HepG2 (cell line): Measurements from ENCODE around the gene ESYT1. TPM values are rescaled to one million over a fixed set of nuclear protein-coding genes. Genes with fewer than 3 reads are reported as not detected.

Experiments used
- ATAC-seq: fragments of 200-7000 bp; cut with Tn5 transposase; 3 replicates; pipeline ENCODE4 v1.9.1; 2020; ENCODE audit warnings: mild to moderate bottlenecking, moderate library complexity
- BruUV-seq: library from RNA; stranded (reverse); fragments of 400-500 nt; replicated peaks from 2 replicates; lab custom pipeline; 2021; lab: Mats Ljungman, UMichigan
- CTCF ChIA-PET: fragments of 300-600 bp; formaldehyde crosslinking; extraction: SDS; loops from one replicate; lab custom pipeline; 2021; ENCODE audit warnings: low total read pairs, inconsistent platforms, low intra/inter-chr PET ratio; lab: Yijun Ruan, JAX
- POLR2A ChIA-PET: fragments of 350-600 bp; sonication (Branson Sonifier 250); formaldehyde crosslinking; loops from one replicate; lab custom pipeline; 2020; ENCODE audit warnings: antibody characterized with exemption, inconsistent platforms; lab: Yijun Ruan, JAX
- DNase-seq: peaks from one replicate; pipeline ENCODE4 v3.0.0-alpha.2; 2015; ENCODE audit warnings: low spot score
- FAIRE-seq: peaks from 3 replicates; lab custom pipeline; 2011; peaks lifted over from hg19 to GRCh38; lab: Jason Lieb, UNC
- H2AFZ ChIP-seq: one replicate; pipeline ENCODE4 v1.6.1; 2011; ENCODE audit warnings: low read length, inconsistent platforms
- H3K27ac ChIP-seq: fragments of 300-600 bp; 3 replicates; pipeline ENCODE4 v1.8.0; 2011; ENCODE audit warnings: mixed run types, mild to moderate bottlenecking, mixed read lengths, low read length, inconsistent platforms; ENCODE audit not compliant: insufficient read depth; ENCODE audit errors: extremely low read length
- H3K27me3 ChIP-seq, 2 experiments: fragments of 200-600 bp in 1 of 2; 2 replicates in 1 of 2; 3 replicates in 1 of 2; pipeline versions ENCODE4 v1.6.0 to v1.8.0; 2011; ENCODE audit warnings: low read length in 2 of 2, mild to moderate bottlenecking in 2 of 2, moderate library complexity in 2 of 2, inconsistent platforms in 1 of 2; ENCODE audit not compliant: insufficient read depth in 2 of 2, control insufficient read depth in 1 of 2
- H3K36me3 ChIP-seq, 2 experiments: fragments of 200-600 bp in 1 of 2; replicated peaks in 1 of 2; 2 replicates in 1 of 2; 3 replicates in 1 of 2; pipeline versions ENCODE4 v1.5.1 to v1.8.0; 2011; ENCODE audit warnings: low read length in 2 of 2, inconsistent platforms in 1 of 2; ENCODE audit not compliant: insufficient read depth in 2 of 2, control insufficient read depth in 1 of 2
- H3K4me1 ChIP-seq: 2 replicates; pipeline ENCODE4 v1.5.1; 2012; ENCODE audit warnings: low read length, inconsistent platforms; ENCODE audit not compliant: insufficient read depth
- H3K4me2 ChIP-seq: 2 replicates; pipeline ENCODE4 v1.6.0; 2011; ENCODE audit warnings: low read depth, low read length, inconsistent platforms
- H3K4me3 ChIP-seq, 3 experiments: fragments of 200-600 bp in 1 of 3; sonication (generic), shearing (Covaris generic) in 1 of 3; replicated peaks in 1 of 3; 2 replicates each; pipeline ENCODE4 v1.5.1; 2011 to 2016; ENCODE audit warnings: low read length in 3 of 3, inconsistent platforms in 2 of 3, low read depth in 2 of 3, mild to moderate bottlenecking in 2 of 3, control low read depth in 1 of 3, mixed read lengths in 1 of 3; ENCODE audit not compliant: insufficient read depth in 1 of 3
- H3K79me2 ChIP-seq: one replicate; pipeline ENCODE4 v1.6.1; 2011; ENCODE audit warnings: low read length, inconsistent platforms; ENCODE audit not compliant: insufficient read depth
- H3K9ac ChIP-seq: 2 replicates; pipeline ENCODE4 v1.6.0; 2011; ENCODE audit warnings: mild to moderate bottlenecking, low read depth, low read length, inconsistent platforms; ENCODE audit not compliant: insufficient read depth
- H3K9me3 ChIP-seq: 2 replicates; pipeline ENCODE4 v1.5.1; 2012; ENCODE audit warnings: mild to moderate bottlenecking, low read length
- H4K20me1 ChIP-seq: 2 replicates; pipeline ENCODE4 v1.6.0; 2011; ENCODE audit warnings: inconsistent platforms, mild to moderate bottlenecking, low read length, moderate library complexity; ENCODE audit not compliant: insufficient read depth
- ATF1 ChIP-seq: IDR thresholded peaks from 2 replicates; pipeline ENCODE4 v1.6.1; 2016; ENCODE audit warnings: mild to moderate bottlenecking, control low read depth
- HBP1 ChIP-seq: IDR thresholded peaks from 2 replicates; pipeline ENCODE4 v1.6.1; 2016; ENCODE audit warnings: low read depth, control low read depth
- HMGA1 ChIP-seq: sonication (generic); formaldehyde crosslinking; conservative IDR thresholded peaks from 2 replicates; pipeline ENCODE4 v1.4.0; 2020; ENCODE audit warnings: missing genetic modification reagents
- HNRNPL ChIP-seq: fragments of 200-400 bp; formaldehyde crosslinking; IDR thresholded peaks from 2 replicates; pipeline ENCODE4 v1.6.1; 2017; ENCODE audit warnings: mild to moderate bottlenecking, low read depth, low read length
- ISL2 ChIP-seq: sonication (generic); formaldehyde crosslinking; IDR thresholded peaks from 2 replicates; pipeline ENCODE4 v1.5.0; 2020; ENCODE audit warnings: missing genetic modification reagents
- MAFF ChIP-seq: IDR thresholded peaks from 2 replicates; pipeline ENCODE4 v1.6.1; 2011; ENCODE audit warnings: low read depth, low read length, improper control_type of control experiment
- MEIS1 ChIP-seq: sonication (generic); formaldehyde crosslinking; IDR thresholded peaks from 2 replicates; pipeline ENCODE4 v1.9.0; 2021; ENCODE audit warnings: mild to moderate bottlenecking, missing genetic modification reagents, moderate library complexity, borderline replicate concordance
- SETDB1 ChIP-seq: sonication (generic); formaldehyde crosslinking; IDR thresholded peaks from 2 replicates; pipeline ENCODE4 v1.5.1; 2020; ENCODE audit warnings: missing genetic modification reagents, mild to moderate bottlenecking, borderline replicate concordance
- SIX1 ChIP-seq: sonication (generic); formaldehyde crosslinking; IDR thresholded peaks from 2 replicates; pipeline ENCODE4 v1.4.0; 2020; ENCODE audit warnings: missing genetic modification reagents, borderline replicate concordance
- ZNF713 ChIP-seq: sonication (generic); formaldehyde crosslinking; IDR thresholded peaks from 2 replicates; pipeline ENCODE4 v1.4.0; 2020; ENCODE audit warnings: mild to moderate bottlenecking, missing genetic modification reagents
- ZNF777 ChIP-seq: sonication (generic); formaldehyde crosslinking; IDR thresholded peaks from 2 replicates; pipeline ENCODE4 v1.4.0; 2020; ENCODE audit warnings: missing genetic modification reagents
- ZSCAN31 ChIP-seq: sonication (generic); formaldehyde crosslinking; IDR thresholded peaks from 2 replicates; pipeline ENCODE4 v1.5.0; 2020; ENCODE audit warnings: low read depth, mild to moderate bottlenecking, missing genetic modification reagents
- WGBS: methylation state at CpG from one replicate; pipeline ENCODE4 v1.1.6; 2017; ENCODE audit warnings: low lambda C conversion rate; 5-methylcytosine and 5-hydroxymethylcytosine counted together
- in situ Hi-C: cut with HindIII; loops from 2 replicates; pipeline ENCODE4 v1.10.0; 2017; ENCODE audit warnings: low pct_unique_long_range_greater_than_20kb; ENCODE audit not compliant: extremely low pct_ligation_motif_present
- intact Hi-C: fragments of 100-400 bp; cut with micrococcal nuclease; formaldehyde crosslinking; loops from one replicate; pipeline ENCODE4 v1.10.0; 2022; ENCODE audit not compliant: unreplicated experiment
- polyA plus RNA-seq, 8 experiments: library from polyadenylated mRNA; depleted of rRNA in 3 of 8; stranded (reverse) in 7 of 8; unstranded in 1 of 8; fragments of >200 nt; fragmentation: Illumina TruSeq in 4 of 8; extraction: Trizol in 4 of 8; gene quantifications; 2 replicates each; pipeline versions ENCODE4 v1.2.1 to v1.2.3, GENCODE V29; 2011 to 2016; ENCODE audit warnings: low read depth in 4 of 8, missing spikeins in 1 of 8, mixed read lengths in 1 of 8; ENCODE audit not compliant: insufficient read depth in 1 of 8
- total RNA-seq, 5 experiments: library from RNA; depleted of rRNA; stranded (reverse); fragments of >200 nt; fragmentation: Illumina TruSeq; extraction: Trizol; gene quantifications; 2 replicates each; pipeline ENCODE4 v1.2.3, GENCODE V29; 2016; ENCODE audit warnings: low read depth in 1 of 5
- TF ChIP-seq, protein P1 (sequence below): sonication (generic); formaldehyde crosslinking; IDR thresholded peaks from 2 replicates; pipeline ENCODE4 v1.5.1; 2020; ENCODE audit warnings: mild to moderate bottlenecking, missing genetic modification reagents, borderline replicate concordance
- TF ChIP-seq, protein P2 (sequence below): sonication (generic); formaldehyde crosslinking; IDR thresholded peaks from 2 replicates; pipeline ENCODE4 v1.5.0; 2020; ENCODE audit warnings: missing genetic modification reagents
- TF ChIP-seq, protein P3 (sequence below): sonication (generic); formaldehyde crosslinking; IDR thresholded peaks from 2 replicates; pipeline ENCODE4 v1.5.0; 2020; ENCODE audit warnings: missing genetic modification reagents
- TF ChIP-seq, protein P4 (sequence below): IDR thresholded peaks from 2 replicates; pipeline ENCODE4 v1.6.1; 2018; ENCODE audit warnings: missing genetic modification reagents, mild to moderate bottlenecking, missing compliant biosample characterization

The ESYT1 gene
- total and polyA plus RNA-seq, 2 of the 13 experiments (the other 11 are each of a cell fraction or from before 2014, with no cell fraction given), result 66.9 to 71.0 TPM

GRCh38 chr12:56116267-56117081, 11.6 kb upstream of the ESYT1 start, which contains the start of gene RPL41:
RPL41 (plus strand) TSS chr12:56116633.
- Histone ChIP-seq H3K27me3 (no peaks in the 10 kb centered on the region; a peak in 1 of 5 replicates), H4K20me1 (no peaks in the 10 kb centered on the region), H2AFZ (peak within 1 kb of the TSS; percentile 37), H3K4me3 (peak within 1 kb of the TSS; percentile 69 to 86 (median 71)), H3K27ac (peak within 1 kb of the TSS; percentile 93), H3K4me1 (peaks cover 35% of the 10 kb centered on the region), H3K9ac (peak within 1 kb of the TSS; percentile 99), H3K79me2 (peaks cover 15% of the 10 kb centered on the region), H3K36me3 (peaks cover 5 to 22% of the 10 kb centered on the region in 2 experiments; a peak in 4 of 5 replicates), H3K9me3 (no peaks in the 10 kb centered on the region), H3K4me2 (peak within 1 kb of the TSS; percentile 84)
- intact Hi-C loops (loop anchor here (5.0 kb wide), 2 partner anchors 69 to 351 kb away; partner anchors contain the start of gene SPRYD4), in situ Hi-C loops (no loop called here)
- ChIA-PET CTCF (interaction anchor here (1.4 kb wide), 1 partner anchor 38 kb away, joined by 4 read pairs; no protein-coding TSS in a partner anchor), POLR2A (interaction anchor here (0.6 to 6.2 kb wide), 12 partner anchors 10 to 520 kb away, joined by 3 to 128 read pairs (median 5); partner anchors contain the start of genes CNPY2, ERBB3, ESYT1 and MYL6)
- DNase-seq (peak; percentile 89), FAIRE-seq (peak; percentile 86), ATAC-seq (peak; percentile 48)
- TSS peak; percentile 96 for BruUV-seq
- WGBS, result under 1% methylated on average over 33 of the region's 34 CpGs
- no peak for TF ChIP-seq HBP1 (CRISPR knock-in tag)
- no peak for TF ChIP-seq ZNF713 (CRISPR knock-in tag)
- no peak for TF ChIP-seq HMGA1 (CRISPR knock-in tag)
- TF ChIP-seq ATF1 (CRISPR knock-in tag), result peak; percentile 94
- TF ChIP-seq MEIS1, result no peak; the same call in none of the 2 replicates
- TF ChIP-seq, protein P1, sequence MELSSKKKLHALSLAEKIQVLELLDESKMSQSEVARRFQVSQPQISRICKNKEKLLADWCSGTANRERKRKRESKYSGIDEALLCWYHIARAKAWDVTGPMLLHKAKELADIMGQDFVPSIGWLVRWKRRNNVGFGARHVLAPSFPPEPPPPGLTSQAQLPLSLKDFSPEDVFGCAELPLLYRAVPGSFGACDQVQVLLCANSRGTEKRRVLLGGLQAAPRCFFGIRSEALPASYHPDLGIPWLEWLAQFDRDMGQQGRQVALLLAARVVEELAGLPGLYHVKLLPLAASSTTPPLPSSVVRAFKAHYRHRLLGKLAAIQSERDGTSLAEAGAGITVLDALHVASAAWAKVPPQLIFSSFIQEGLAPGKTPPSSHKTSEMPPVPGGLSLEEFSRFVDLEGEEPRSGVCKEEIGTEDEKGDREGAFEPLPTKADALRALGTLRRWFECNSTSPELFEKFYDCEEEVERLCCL (CRISPR knock-in tag), result no peak
- TF ChIP-seq, protein P2, sequence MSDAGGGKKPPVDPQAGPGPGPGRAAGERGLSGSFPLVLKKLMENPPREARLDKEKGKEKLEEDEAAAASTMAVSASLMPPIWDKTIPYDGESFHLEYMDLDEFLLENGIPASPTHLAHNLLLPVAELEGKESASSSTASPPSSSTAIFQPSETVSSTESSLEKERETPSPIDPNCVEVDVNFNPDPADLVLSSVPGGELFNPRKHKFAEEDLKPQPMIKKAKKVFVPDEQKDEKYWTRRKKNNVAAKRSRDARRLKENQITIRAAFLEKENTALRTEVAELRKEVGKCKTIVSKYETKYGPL (CRISPR knock-in tag), result peak; percentile 81
- peak; percentile 60; the same call in 1 of the 2 replicates for TF ChIP-seq SIX1 (CRISPR knock-in tag)
- TF ChIP-seq HNRNPL, result no peak
- TF ChIP-seq ZSCAN31 (CRISPR knock-in tag), result no peak
- TF ChIP-seq MAFF, result no peak
- no peak for TF ChIP-seq SETDB1 (CRISPR knock-in tag)
- TF ChIP-seq, protein P3, sequence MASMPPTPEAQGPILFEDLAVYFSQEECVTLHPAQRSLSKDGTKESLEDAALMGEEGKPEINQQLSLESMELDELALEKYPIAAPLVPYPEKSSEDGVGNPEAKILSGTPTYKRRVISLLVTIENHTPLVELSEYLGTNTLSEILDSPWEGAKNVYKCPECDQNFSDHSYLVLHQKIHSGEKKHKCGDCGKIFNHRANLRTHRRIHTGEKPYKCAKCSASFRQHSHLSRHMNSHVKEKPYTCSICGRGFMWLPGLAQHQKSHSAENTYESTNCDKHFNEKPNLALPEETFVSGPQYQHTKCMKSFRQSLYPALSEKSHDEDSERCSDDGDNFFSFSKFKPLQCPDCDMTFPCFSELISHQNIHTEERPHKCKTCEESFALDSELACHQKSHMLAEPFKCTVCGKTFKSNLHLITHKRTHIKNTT (CRISPR knock-in tag), result no peak
- TF ChIP-seq ISL2 (CRISPR knock-in tag), result peak; percentile 59
- TF ChIP-seq, protein P4, sequence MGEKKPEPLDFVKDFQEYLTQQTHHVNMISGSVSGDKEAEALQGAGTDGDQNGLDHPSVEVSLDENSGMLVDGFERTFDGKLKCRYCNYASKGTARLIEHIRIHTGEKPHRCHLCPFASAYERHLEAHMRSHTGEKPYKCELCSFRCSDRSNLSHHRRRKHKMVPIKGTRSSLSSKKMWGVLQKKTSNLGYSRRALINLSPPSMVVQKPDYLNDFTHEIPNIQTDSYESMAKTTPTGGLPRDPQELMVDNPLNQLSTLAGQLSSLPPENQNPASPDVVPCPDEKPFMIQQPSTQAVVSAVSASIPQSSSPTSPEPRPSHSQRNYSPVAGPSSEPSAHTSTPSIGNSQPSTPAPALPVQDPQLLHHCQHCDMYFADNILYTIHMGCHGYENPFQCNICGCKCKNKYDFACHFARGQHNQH (CRISPR knock-in tag), result peak; percentile 72; the same call in 1 of the 2 replicates
- TF ChIP-seq ZNF777 (CRISPR knock-in tag), result peak; percentile 49; the same call in 1 of the 2 replicates
